ENCODE results near the gene FUT7.

GRCh38 chr9:136995772-136996311 lies 36.0 kb downstream of the FUT7 start:
- TF ChIP-seq POLR2A (IDR thresholded peaks at IDR 0.05) (no peak), POLR2AphosphoS5 (IDR thresholded peaks at IDR 0.05) (no peak), CTCF (IDR thresholded peaks at IDR 0.05) (no peak)
